HCT116 (cell line): Measurements from ENCODE around the gene SFR1.

Experiments
- CBX3 ChIP-seq: IDR thresholded peaks from 2 replicates; pipeline ENCODE4 v1.6.1; 2012; ENCODE audit warnings: low read depth
- EGR1 ChIP-seq: IDR thresholded peaks from 2 replicates; pipeline ENCODE4 v1.6.1; 2012; ENCODE audit warnings: low read depth
- EZH2 ChIP-seq: fragments of 200-600 bp; sonication (generic); IDR thresholded peaks from 2 replicates; pipeline ENCODE4 v1.6.1; 2017; ENCODE audit warnings: antibody characterized with exemption, mixed run types
- EZH2phosphoT487 ChIP-seq: fragments of 200-600 bp; IDR thresholded peaks from 2 replicates; pipeline ENCODE4 v1.6.1; 2018; ENCODE audit warnings: antibody characterized with exemption, borderline replicate concordance
- POLR2AphosphoS5 ChIP-seq: IDR thresholded peaks from 2 replicates; pipeline ENCODE4 v1.6.1; 2011; ENCODE audit warnings: mild to moderate bottlenecking, low read depth, low read length, moderate library complexity
- SP1 ChIP-seq: IDR thresholded peaks from 2 replicates; pipeline ENCODE4 v1.6.1; 2012; ENCODE audit warnings: low read depth
- TF ChIP-seq, protein P1 (sequence below), 3 experiments: fragments of 200-600 bp in 1 of 3; sonication (generic) in 1 of 3; IDR thresholded peaks in 2 of 3; conservative IDR thresholded peaks in 1 of 3; 2 replicates each; pipeline ENCODE4 v1.5.1; 2012 to 2017; ENCODE audit warnings: low read depth in 2 of 3, low read length in 2 of 3, antibody characterized with exemption in 1 of 3, borderline replicate concordance in 1 of 3, control low read depth in 1 of 3, mild to moderate bottlenecking in 1 of 3, mixed read lengths in 1 of 3, mixed run types in 1 of 3, moderate library complexity in 1 of 3; ENCODE audit not compliant: insufficient read depth in 1 of 3
- TF ChIP-seq, protein P2 (sequence below): IDR thresholded peaks from 2 replicates; pipeline ENCODE4 v1.6.1; 2012
- TF ChIP-seq, protein P3 (sequence below): IDR thresholded peaks from 2 replicates; pipeline ENCODE4 v1.6.1; 2012
- TF ChIP-seq, protein P4 (sequence below): IDR thresholded peaks from 2 replicates; pipeline ENCODE4 v1.6.1; 2012; ENCODE audit warnings: low read depth

GRCh38 chr10:104101902-104102301 lies 20.1 kb upstream of the SFR1 start:
- TF ChIP-seq EZH2phosphoT487, result no peak
- no peak for TF ChIP-seq EZH2
- no peak for TF ChIP-seq SP1
- TF ChIP-seq, protein P1, sequence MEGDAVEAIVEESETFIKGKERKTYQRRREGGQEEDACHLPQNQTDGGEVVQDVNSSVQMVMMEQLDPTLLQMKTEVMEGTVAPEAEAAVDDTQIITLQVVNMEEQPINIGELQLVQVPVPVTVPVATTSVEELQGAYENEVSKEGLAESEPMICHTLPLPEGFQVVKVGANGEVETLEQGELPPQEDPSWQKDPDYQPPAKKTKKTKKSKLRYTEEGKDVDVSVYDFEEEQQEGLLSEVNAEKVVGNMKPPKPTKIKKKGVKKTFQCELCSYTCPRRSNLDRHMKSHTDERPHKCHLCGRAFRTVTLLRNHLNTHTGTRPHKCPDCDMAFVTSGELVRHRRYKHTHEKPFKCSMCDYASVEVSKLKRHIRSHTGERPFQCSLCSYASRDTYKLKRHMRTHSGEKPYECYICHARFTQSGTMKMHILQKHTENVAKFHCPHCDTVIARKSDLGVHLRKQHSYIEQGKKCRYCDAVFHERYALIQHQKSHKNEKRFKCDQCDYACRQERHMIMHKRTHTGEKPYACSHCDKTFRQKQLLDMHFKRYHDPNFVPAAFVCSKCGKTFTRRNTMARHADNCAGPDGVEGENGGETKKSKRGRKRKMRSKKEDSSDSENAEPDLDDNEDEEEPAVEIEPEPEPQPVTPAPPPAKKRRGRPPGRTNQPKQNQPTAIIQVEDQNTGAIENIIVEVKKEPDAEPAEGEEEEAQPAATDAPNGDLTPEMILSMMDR (IDR thresholded peaks at IDR 0.05 in 2 of 3, conservative IDR thresholded peaks at IDR 0.05 in 1 of 3; ENCODE audit: borderline replicate concordance in 1 of 3, insufficient read depth in 1 of 3, low read depth in 2 of 3, low read length in 2 of 3), result no peak
- TF ChIP-seq, protein P2, sequence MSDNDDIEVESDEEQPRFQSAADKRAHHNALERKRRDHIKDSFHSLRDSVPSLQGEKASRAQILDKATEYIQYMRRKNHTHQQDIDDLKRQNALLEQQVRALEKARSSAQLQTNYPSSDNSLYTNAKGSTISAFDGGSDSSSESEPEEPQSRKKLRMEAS, result no peak
- TF ChIP-seq, protein P3, sequence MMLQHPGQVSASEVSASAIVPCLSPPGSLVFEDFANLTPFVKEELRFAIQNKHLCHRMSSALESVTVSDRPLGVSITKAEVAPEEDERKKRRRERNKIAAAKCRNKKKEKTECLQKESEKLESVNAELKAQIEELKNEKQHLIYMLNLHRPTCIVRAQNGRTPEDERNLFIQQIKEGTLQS, result no peak
- TF ChIP-seq POLR2AphosphoS5, result no peak
- TF ChIP-seq, protein P4, sequence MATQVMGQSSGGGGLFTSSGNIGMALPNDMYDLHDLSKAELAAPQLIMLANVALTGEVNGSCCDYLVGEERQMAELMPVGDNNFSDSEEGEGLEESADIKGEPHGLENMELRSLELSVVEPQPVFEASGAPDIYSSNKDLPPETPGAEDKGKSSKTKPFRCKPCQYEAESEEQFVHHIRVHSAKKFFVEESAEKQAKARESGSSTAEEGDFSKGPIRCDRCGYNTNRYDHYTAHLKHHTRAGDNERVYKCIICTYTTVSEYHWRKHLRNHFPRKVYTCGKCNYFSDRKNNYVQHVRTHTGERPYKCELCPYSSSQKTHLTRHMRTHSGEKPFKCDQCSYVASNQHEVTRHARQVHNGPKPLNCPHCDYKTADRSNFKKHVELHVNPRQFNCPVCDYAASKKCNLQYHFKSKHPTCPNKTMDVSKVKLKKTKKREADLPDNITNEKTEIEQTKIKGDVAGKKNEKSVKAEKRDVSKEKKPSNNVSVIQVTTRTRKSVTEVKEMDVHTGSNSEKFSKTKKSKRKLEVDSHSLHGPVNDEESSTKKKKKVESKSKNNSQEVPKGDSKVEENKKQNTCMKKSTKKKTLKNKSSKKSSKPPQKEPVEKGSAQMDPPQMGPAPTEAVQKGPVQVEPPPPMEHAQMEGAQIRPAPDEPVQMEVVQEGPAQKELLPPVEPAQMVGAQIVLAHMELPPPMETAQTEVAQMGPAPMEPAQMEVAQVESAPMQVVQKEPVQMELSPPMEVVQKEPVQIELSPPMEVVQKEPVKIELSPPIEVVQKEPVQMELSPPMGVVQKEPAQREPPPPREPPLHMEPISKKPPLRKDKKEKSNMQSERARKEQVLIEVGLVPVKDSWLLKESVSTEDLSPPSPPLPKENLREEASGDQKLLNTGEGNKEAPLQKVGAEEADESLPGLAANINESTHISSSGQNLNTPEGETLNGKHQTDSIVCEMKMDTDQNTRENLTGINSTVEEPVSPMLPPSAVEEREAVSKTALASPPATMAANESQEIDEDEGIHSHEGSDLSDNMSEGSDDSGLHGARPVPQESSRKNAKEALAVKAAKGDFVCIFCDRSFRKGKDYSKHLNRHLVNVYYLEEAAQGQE, result no peak
- no peak for TF ChIP-seq EGR1
- TF ChIP-seq CBX3, result no peak
